HepG2 (cell line): ENCODE measurements around the gene C9orf78. TPM values are rescaled to one million over a fixed set of nuclear protein-coding genes. Genes with fewer than 3 reads are reported as not detected.
A peak's percentile ranks its signal among the peaks of the same experiment; 100 is the strongest.

Experiments used
- CCAR2 ChIP-seq: fragments of 200-400 bp; formaldehyde crosslinking; optimal IDR thresholded peaks from 2 replicates; pipeline ENCODE3; 2018; ENCODE audit warnings: low read depth, mild to moderate bottlenecking, low read length, moderate library complexity
- DNMT3B ChIP-seq: conservative IDR thresholded peaks from 2 replicates; pipeline ENCODE4 v1.6.1; 2016; ENCODE audit warnings: missing biosample characterization, control low read depth
- FOSL2 ChIP-seq: sonication (generic); formaldehyde crosslinking; IDR thresholded peaks from 2 replicates; pipeline ENCODE4 v1.4.0; 2020; ENCODE audit warnings: missing genetic modification reagents
- HNRNPLL ChIP-seq: fragments of 200-400 bp; formaldehyde crosslinking; IDR thresholded peaks from 2 replicates; pipeline ENCODE4 v1.6.1; 2017; ENCODE audit warnings: mild to moderate bottlenecking, low read depth, low read length; ENCODE audit not compliant: poor library complexity, severe bottlenecking
- HNRNPUL1 ChIP-seq: fragments of 200-400 bp; formaldehyde crosslinking; IDR thresholded peaks from 2 replicates; pipeline ENCODE4 v1.6.1; 2017; ENCODE audit warnings: low read depth, mild to moderate bottlenecking, low read length, moderate library complexity
- IKZF4 ChIP-seq: sonication (generic); formaldehyde crosslinking; IDR thresholded peaks from 2 replicates; pipeline ENCODE4 v1.5.1; 2020; ENCODE audit warnings: borderline replicate concordance, mild to moderate bottlenecking, low read depth, missing genetic modification reagents; ENCODE audit errors: not compliant biosample characterization
- POGZ ChIP-seq: sonication (generic); formaldehyde crosslinking; IDR thresholded peaks from 2 replicates; pipeline ENCODE4 v1.4.0; 2020; ENCODE audit warnings: mild to moderate bottlenecking, missing genetic modification reagents
- RCOR2 ChIP-seq: IDR thresholded peaks from 2 replicates; pipeline ENCODE4 v1.6.1; 2016; ENCODE audit warnings: missing biosample characterization, missing genetic modification reagents
- REL ChIP-seq: sonication (generic); formaldehyde crosslinking; conservative IDR thresholded peaks from 2 replicates; pipeline ENCODE4 v1.8.0; 2022; ENCODE audit warnings: mild to moderate bottlenecking, missing genetic modification reagents, moderate library complexity
- TBX2 ChIP-seq: sonication (generic); formaldehyde crosslinking; IDR thresholded peaks from 2 replicates; pipeline ENCODE4 v1.5.0; 2020; ENCODE audit warnings: missing genetic modification reagents, mild to moderate bottlenecking, borderline replicate concordance
- TEAD3 ChIP-seq: optimal IDR thresholded peaks from 2 replicates; pipeline ENCODE3; 2016; ENCODE audit warnings: borderline replicate concordance
- ZFP41 ChIP-seq: sonication (generic); formaldehyde crosslinking; IDR thresholded peaks from 2 replicates; pipeline ENCODE4 v1.4.0; 2020; ENCODE audit warnings: mild to moderate bottlenecking, missing genetic modification reagents, borderline replicate concordance
- ZFP90 ChIP-seq: sonication (generic); formaldehyde crosslinking; IDR thresholded peaks from 2 replicates; pipeline ENCODE4 v1.8.0; 2022; ENCODE audit warnings: missing genetic modification reagents, mild to moderate bottlenecking, inconsistent platforms, borderline replicate concordance
- ZFYVE20 ChIP-seq: sonication (generic); formaldehyde crosslinking; IDR thresholded peaks from 2 replicates; pipeline ENCODE4 v1.8.0; 2023; ENCODE audit warnings: low read depth, mild to moderate bottlenecking, moderate library complexity, missing genetic modification reagents, borderline replicate concordance
- ZNF773 ChIP-seq: sonication (generic); formaldehyde crosslinking; IDR thresholded peaks from 2 replicates; pipeline ENCODE4 v1.4.0; 2020; ENCODE audit warnings: missing genetic modification reagents, borderline replicate concordance
- ZSCAN25 ChIP-seq: sonication (generic); formaldehyde crosslinking; IDR thresholded peaks from 2 replicates; pipeline ENCODE4 v1.8.0; 2022; ENCODE audit warnings: mild to moderate bottlenecking, missing genetic modification reagents
- polyA plus RNA-seq, 8 experiments: library from polyadenylated mRNA; depleted of rRNA in 3 of 8; stranded (reverse) in 7 of 8; unstranded in 1 of 8; fragments of >200 nt; fragmentation: Illumina TruSeq in 4 of 8; extraction: Trizol in 4 of 8; gene quantifications; 2 replicates each; pipeline versions ENCODE4 v1.2.1 to v1.2.3, GENCODE V29; 2011 to 2016; ENCODE audit warnings: low read depth in 4 of 8, missing spikeins in 1 of 8, mixed read lengths in 1 of 8; ENCODE audit not compliant: insufficient read depth in 1 of 8
- total RNA-seq, 5 experiments: library from RNA; depleted of rRNA; stranded (reverse); fragments of >200 nt; fragmentation: Illumina TruSeq; extraction: Trizol; gene quantifications; 2 replicates each; pipeline ENCODE4 v1.2.3, GENCODE V29; 2016; ENCODE audit warnings: low read depth in 1 of 5
- TF ChIP-seq, protein P1 (sequence below): sonication (generic); formaldehyde crosslinking; IDR thresholded peaks from 2 replicates; pipeline ENCODE4 v1.8.0; 2022; ENCODE audit warnings: mild to moderate bottlenecking, missing genetic modification reagents, borderline replicate concordance
- TF ChIP-seq, protein P2 (sequence below): sonication (generic); formaldehyde crosslinking; IDR thresholded peaks from 2 replicates; pipeline ENCODE4 v1.5.1; 2020; ENCODE audit warnings: missing genetic modification reagents, mild to moderate bottlenecking, borderline replicate concordance
- TF ChIP-seq, protein P3 (sequence below): IDR thresholded peaks from 2 replicates; pipeline ENCODE4 v1.6.1; 2016; ENCODE audit warnings: low read depth
- TF ChIP-seq, protein P4 (sequence below): sonication (generic); formaldehyde crosslinking; IDR thresholded peaks from 2 replicates; pipeline ENCODE4 v1.5.0; 2020; ENCODE audit warnings: missing genetic modification reagents, mild to moderate bottlenecking, borderline replicate concordance
- TF ChIP-seq, protein P5 (sequence below): sonication (generic); formaldehyde crosslinking; IDR thresholded peaks from 2 replicates; pipeline ENCODE4 v1.4.0; 2020; ENCODE audit warnings: mild to moderate bottlenecking, low read depth, missing genetic modification reagents

The C9orf78 gene
- total and polyA plus RNA-seq, 2 of the 13 experiments (the other 11 are each of a cell fraction or from before 2014, with no cell fraction given): 18.4 to 35.5 TPM

DNA sequence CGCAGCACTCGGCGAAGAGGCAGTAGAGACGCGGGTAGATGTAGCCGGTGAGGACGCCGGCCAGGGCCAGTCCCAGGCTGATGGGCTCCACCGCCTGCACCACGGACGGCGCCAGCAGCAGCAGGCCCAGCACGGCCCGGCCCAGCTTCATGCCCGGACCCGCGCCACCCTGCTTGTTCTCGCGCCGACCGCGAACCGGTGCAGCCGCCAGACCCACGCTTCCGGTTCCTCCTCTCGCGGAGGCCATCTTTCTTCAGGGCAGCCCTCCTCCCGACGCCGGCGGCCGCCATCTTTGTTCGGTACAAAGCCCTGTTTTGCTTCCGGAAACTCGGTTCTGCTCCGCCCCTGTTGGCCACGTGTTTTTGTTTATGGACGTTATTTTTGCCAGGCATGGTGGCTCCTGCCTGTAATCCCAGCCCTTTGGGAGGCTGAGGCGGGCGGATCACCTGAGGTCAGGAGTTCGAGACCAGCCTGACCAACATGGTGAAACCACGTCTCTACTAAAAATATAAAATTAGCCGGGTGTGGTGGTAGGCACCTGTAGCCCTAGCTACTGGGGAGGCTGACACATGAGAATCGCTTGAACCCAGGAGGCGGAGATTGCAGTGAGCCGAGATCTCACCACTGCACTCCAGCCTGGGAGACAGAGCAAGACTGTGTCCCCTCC lies 11.0 kb downstream of the C9orf78 start, which contains the start of gene TOR1A (continued):
- no peak for TF ChIP-seq CCAR2
- peak; percentile 60; the same call in 1 of the 2 replicates for TF ChIP-seq ZSCAN25
- no peak for TF ChIP-seq IKZF4
- TF ChIP-seq, protein P1, sequence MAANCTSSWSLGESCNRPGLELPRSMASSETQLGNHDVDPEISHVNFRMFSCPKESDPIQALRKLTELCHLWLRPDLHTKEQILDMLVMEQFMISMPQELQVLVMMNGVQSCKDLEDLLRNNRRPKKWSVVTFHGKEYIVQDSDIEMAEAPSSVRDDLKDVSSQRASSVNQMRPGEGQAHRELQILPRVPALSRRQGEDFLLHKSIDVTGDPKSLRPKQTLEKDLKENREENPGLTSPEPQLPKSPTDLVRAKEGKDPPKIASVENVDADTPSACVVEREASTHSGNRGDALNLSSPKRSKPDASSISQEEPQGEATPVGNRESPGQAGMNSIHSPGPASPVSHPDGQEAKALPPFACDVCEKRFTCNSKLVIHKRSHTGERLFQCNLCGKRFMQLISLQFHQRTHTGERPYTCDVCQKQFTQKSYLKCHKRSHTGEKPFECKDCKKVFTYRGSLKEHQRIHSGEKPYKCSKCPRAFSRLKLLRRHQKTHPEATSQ: no peak
- no peak for TF ChIP-seq HNRNPUL1
- no peak for TF ChIP-seq DNMT3B (CRISPR knock-in tag)
- TF ChIP-seq, protein P2, sequence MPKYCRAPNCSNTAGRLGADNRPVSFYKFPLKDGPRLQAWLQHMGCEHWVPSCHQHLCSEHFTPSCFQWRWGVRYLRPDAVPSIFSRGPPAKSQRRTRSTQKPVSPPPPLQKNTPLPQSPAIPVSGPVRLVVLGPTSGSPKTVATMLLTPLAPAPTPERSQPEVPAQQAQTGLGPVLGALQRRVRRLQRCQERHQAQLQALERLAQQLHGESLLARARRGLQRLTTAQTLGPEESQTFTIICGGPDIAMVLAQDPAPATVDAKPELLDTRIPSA: no peak
- no peak for TF ChIP-seq HNRNPLL
- no peak for TF ChIP-seq ZFP90 (CRISPR knock-in tag)
- peak; percentile 83 for TF ChIP-seq POGZ (CRISPR knock-in tag)
- TF ChIP-seq REL (CRISPR knock-in tag): no peak
- peak; percentile 65 for TF ChIP-seq FOSL2 (CRISPR knock-in tag)
- TF ChIP-seq TEAD3 (CRISPR knock-in tag): peak; percentile 62
- TF ChIP-seq TBX2 (CRISPR knock-in tag): peak; percentile 79
- TF ChIP-seq, protein P3, sequence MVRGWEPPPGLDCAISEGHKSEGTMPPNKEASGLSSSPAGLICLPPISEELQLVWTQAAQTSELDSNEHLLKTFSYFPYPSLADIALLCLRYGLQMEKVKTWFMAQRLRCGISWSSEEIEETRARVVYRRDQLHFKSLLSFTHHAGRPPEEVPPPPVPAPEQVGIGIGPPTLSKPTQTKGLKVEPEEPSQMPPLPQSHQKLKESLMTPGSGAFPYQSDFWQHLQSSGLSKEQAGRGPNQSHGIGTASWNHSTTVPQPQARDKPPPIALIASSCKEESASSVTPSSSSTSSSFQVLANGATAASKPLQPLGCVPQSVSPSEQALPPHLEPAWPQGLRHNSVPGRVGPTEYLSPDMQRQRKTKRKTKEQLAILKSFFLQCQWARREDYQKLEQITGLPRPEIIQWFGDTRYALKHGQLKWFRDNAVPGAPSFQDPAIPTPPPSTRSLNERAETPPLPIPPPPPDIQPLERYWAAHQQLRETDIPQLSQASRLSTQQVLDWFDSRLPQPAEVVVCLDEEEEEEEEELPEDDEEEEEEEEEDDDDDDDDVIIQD (CRISPR knock-in tag): peak; percentile 63
- peak; percentile 69; the same call in 1 of the 2 replicates for TF ChIP-seq ZNF773
- TF ChIP-seq RCOR2: peak; percentile 87; the same call in 1 of the 2 replicates
- TF ChIP-seq ZFP41 (CRISPR knock-in tag): no peak
- TF ChIP-seq ZFYVE20 (CRISPR knock-in tag): no peak
- TF ChIP-seq, protein P4, sequence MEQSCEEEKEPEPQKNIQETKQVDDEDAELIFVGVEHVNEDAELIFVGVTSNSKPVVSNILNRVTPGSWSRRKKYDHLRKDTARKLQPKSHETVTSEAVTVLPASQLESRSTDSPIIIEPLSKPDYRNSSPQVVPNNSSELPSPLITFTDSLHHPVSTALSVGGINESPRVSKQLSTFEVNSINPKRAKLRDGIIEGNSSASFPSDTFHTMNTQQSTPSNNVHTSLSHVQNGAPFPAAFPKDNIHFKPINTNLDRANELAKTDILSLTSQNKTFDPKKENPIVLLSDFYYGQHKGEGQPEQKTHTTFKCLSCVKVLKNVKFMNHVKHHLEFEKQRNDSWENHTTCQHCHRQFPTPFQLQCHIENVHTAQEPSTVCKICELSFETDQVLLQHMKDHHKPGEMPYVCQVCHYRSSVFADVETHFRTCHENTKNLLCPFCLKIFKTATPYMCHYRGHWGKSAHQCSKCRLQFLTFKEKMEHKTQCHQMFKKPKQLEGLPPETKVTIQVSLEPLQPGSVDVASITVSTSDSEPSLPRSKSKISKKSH: peak; percentile 76
- TF ChIP-seq, protein P5, sequence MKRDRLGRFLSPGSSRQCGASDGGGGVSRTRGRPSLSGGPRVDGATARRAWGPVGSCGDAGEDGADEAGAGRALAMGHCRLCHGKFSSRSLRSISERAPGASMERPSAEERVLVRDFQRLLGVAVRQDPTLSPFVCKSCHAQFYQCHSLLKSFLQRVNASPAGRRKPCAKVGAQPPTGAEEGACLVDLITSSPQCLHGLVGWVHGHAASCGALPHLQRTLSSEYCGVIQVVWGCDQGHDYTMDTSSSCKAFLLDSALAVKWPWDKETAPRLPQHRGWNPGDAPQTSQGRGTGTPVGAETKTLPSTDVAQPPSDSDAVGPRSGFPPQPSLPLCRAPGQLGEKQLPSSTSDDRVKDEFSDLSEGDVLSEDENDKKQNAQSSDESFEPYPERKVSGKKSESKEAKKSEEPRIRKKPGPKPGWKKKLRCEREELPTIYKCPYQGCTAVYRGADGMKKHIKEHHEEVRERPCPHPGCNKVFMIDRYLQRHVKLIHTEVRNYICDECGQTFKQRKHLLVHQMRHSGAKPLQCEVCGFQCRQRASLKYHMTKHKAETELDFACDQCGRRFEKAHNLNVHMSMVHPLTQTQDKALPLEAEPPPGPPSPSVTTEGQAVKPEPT (CRISPR knock-in tag): 0 out of 2 replicates have a peak, but pooled peaks have one; percentile 30
